ENCODE results near the gene FRAS1.
"Not testable (repeated sequence)": the region's sequence is repeated elsewhere in the genome, so short reads cannot be mapped to it uniquely, and the experiment has no call there.

The FRAS1 gene

DNA sequence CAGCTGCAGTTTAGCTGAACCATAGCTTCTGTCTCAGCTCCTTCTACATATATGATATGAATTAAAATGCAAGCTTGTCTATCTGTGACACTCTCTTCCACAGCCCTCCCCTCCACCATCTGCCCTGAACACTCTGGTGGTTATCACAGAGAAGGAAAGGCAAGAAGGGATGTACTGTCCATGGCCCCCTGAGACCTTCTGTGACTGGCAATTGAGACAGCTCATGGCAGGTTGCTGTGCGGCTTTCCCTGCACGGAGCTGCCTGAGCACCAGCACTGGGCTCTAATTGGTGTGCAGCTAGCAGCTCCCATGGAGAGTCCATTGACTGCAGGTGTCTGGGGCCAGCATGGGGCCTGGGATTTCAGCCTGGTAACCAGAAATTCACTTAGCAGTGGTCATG is 384.6 kb downstream of the FRAS1 start:
- DNase-seq (ENCODE audit: low read depth in 2 of 2): no peak

DNA sequence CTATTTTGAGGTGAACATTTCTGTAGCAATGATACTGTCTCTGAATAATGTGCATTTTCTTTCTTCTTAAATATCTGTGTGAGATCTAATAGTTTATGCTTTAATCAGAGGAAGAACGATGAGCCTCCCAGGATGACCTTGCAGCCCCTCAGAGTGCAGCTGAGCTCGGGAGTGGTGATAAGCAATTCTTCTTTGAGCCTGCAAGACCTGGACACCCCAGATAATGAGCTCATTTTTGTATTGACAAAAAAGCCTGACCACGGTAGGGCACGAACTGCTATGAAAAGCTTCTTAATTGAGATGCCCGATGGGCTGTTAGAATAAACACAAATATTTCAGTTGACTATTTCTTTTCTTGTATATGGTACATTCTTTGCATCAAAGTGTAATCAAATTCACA is 389.5 kb downstream of the FRAS1 start:
- DNase-seq (ENCODE audit: low read depth in 2 of 2): no peak

DNA sequence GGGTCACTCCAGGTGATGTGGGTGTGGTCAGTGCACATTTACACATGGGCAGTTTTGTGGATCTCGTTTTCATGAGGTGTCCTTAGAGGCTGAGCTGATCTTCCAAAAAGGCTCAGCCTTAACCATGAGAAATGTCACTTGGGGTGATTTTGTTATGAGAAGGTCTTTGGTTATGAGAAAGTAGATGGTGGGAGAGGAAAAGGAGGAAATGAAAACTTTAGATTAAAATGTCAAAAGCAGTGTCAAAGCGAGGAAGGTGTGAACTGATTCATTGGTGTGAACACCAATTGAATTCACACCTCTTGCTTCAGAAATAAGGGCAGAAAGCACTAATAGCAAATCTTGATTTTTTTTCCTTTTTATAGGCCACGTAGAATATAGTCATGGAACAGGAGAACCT is 394.3 kb downstream of the FRAS1 start:
- no peak for DNase-seq (ENCODE audit: low read depth in 2 of 2)

DNA sequence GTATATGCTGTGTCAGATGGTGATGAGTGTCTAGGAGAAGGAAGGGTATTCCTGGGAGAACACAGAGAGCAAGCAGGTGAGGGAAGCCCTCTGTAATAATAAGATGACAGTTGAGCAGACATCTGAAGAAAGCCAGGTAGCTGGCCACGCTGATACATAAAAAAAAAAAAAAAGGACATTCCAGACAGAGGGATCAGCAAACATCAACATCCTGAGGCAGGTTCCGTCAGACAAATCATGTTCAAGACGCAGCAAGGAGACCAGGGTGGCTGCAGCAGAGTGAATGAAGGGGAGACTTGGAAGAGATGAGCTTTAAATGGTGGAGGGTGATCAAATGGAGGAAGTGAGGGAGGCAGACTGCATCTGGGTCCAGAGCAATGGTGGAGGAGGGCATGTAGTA is 396.9 kb downstream of the FRAS1 start:
- DNase-seq (ENCODE audit: low read depth in 2 of 2): no peak

DNA sequence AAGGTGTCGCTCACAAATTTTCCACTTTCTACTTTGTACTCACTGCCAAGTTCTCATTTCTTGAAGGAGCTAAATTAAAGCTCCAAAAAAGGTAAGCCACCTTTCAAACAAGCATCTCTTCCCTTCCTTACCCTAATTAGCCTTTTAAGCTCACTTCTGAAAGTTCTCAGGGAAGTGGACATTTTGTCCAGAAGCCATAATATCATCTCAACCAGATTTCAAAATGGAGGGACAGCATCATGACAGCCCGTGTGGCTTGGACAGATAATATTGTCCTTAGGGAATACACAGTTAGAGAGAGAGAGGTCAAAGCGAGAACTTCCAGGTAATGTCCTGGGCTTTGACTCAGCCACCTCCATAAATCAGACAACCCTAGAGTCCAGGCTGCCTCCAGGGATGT is 400.6 kb downstream of the FRAS1 start:
- no peak for DNase-seq (ENCODE audit: low read depth in 2 of 2)

DNA sequence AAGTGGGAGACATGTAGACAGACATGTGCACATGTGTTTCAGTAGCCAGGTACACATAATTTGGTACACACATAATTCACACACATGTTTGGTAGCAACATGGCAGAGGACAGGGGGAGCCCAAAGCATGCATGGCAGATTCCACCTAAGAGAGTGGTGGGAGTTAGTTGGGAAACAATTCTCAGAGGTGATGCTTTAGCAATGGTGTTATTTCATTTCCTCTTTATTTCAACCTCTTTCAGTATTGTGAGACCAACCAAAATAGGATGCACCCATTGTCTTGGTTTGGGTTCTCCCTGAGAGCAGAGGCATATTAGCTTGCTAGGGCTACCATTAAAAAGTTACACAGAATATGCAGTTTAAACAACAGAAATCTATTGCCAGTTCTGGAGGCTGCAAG is 402.2 kb downstream of the FRAS1 start:
- no peak for DNase-seq (ENCODE audit: low read depth in 2 of 2)

DNA sequence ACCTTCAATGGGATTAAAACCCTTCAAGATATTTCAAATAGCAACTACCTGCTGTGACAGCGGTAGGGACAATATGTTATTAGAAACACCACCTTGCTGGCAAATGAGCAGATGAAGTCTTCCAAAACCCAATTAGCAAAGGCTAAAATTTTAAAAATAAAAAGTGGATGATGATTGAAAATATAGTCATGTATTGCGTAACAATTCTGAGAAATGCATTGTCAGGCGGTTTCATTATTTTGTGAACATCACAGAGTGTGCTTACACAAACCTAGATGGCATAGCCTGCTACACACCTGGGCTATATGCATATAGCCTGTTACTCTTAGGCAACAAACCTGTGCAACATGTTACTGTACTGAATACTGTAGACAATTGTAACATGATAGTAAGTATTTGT is 403.2 kb downstream of the FRAS1 start:
- DNase-seq (ENCODE audit: low read depth in 2 of 2): no peak

DNA sequence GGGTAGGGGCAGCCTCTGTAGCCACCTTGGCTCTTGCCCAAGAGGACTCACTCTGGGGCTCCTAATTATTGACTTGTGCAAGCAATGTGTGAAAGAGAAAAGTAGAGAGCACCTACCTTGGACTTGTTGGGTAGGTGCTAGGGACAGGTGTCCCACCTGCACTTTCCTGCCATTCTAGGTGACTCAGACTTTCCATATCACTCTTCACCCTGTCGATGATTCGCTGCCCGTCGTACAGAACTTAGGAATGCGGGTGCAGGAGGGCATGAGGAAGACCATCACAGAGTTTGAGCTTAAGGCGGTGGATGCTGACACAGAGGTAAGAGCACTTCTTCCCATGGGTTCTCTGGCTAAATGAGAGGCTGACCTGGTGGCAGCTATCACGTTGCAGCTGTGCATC is 407.1 kb downstream of the FRAS1 start:
- no peak for DNase-seq (ENCODE audit: low read depth in 2 of 2)

DNA sequence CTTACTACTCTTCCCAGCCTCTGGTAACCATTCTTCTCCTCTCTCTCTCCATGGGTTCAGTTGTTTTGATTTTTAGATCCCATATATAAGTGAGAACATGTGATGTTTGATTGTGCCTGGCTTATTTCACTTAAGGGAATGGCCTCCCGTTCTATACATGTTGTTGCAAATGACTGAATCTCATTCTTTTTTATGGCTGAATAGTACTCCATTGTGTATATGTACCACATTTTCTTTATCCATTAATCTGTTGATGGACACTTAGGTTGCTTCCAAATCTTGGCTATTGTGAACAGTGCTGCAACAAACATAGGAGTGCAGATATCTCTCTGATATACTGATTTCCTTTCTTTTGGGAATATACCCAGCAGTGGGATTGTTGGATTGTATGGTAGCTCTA is 410.1 kb downstream of the FRAS1 start:
- DNase-seq (ENCODE audit: low read depth in 2 of 2): not testable (repeated sequence)

DNA sequence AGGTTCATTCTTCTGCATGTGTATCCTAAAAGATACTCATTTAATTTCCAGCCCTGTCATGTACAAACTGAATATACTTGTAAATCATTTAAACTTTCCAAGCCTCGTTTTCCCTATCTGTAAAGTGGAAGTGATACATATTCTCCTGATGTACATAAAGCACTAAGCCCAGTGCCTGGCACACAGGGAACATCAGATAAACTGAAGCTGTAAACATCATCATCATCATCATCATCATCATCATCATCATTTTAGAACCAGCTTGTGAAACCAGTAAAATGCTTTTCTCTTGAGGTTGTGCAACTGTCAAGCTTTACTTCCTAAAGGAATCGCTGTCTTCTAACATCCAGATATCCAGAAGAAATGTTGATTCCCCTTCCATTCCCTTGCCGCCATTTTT is 411.1 kb downstream of the FRAS1 start:
- no peak for DNase-seq (ENCODE audit: low read depth in 2 of 2)

DNA sequence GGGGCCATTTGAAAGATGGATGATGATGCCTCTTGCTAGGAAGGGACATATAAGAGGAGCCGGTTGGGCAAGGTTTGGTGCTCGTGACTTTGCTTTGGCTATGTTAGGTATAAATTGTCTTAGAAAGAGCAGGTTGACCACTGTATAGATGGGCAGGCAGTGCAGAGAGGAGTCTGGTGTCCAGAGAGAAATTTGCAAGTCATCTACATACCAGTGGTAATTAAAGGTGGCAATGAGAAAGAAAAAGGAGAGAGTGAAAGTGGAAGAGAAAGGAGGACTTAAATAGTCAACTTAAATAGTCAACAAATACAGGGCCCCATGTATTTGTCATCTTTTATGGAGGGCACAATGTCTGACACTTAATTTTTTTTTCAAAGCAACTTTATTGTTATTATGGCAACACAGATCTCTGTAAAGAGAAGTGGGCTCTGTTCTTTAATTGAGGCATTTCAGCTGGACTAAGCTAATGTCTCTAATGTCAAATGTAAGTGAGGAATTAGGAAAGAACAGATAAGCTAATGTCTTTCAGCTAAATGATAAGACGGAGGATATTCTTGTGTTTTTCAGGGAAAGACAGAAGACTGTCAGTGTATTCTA is 419.1 kb downstream of the FRAS1 start:
- DNase-seq (ENCODE audit: low read depth in 2 of 2): no peak

DNA sequence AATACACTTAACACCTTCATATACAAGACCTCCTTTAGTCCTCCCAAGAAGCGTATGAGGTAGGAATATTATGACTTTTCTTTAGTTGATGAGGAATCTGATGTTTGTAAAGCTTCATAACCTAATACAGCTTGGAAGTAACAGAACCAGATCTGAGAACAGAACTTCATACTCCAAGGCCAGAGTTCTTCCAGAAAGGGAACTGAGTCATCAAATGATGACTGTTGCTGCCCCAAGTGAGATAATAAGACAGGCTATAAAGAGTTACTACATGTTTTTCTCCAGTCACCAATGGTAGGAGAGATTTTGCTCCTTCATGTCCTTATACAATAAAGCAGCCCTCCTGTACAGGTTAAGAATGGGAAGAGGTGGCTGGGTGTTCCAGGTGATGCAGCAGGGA is 420.2 kb downstream of the FRAS1 start:
- no peak for DNase-seq (ENCODE audit: low read depth in 2 of 2)

DNA sequence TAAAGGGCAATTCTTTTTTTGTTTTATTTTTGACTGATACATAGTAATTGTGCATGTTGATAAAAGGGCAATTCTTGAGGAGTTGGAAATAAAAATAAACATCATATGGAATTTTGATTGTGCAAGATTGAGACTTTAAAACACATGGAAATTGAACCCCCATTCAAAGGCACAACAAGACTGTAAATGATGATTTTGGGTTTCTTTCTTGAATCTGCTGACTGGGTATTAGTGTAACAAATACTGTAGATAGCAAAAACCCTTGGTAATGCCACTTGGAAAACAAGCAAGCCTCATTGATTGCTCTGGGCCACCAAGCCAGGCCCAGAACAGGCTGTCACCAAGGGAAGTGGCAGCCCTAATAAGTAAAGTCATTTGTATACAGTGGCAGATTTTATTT is 421.4 kb downstream of the FRAS1 start:
- no peak for DNase-seq (ENCODE audit: low read depth in 2 of 2)

DNA sequence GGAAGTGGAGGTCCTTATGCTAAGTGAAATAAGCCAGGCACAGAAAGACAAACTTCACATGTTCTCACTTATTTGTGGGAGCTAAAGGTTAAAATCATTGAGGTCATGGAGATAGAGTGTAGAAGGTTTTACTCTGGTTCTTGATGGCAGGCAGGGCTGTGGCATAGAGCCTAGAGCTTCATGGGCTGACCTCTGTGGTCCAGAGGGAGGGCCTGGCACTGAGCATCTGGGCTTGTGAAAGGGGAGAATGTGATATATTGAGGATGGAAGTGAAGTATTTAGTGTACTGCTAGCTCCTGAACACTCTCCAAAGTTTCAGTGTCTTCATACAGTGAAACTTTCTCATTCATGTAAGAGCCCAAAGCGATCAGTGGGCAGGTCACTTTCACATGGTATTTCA is 423.2 kb downstream of the FRAS1 start:
- no peak for DNase-seq (ENCODE audit: low read depth in 2 of 2)

DNA sequence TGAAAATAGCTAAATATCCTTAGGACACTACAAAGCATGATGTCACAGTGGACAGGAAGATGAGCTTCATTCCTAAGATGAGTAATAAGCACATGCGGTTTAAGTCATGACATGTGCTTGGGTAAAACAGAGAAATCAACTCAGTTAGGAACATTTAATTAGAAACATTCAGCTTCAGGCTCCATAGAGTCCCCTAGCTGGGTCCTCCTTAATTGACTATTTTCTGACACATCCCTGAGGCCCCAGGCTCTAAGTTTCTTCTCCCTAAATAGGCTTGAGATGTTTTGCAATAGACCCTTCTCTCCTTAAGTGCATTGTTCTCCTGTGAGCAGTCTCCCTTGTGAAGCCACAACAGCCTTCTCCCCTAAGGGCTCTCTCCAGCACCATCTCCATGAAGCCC is 424.1 kb downstream of the FRAS1 start:
- no peak for DNase-seq (ENCODE audit: low read depth in 2 of 2)

DNA sequence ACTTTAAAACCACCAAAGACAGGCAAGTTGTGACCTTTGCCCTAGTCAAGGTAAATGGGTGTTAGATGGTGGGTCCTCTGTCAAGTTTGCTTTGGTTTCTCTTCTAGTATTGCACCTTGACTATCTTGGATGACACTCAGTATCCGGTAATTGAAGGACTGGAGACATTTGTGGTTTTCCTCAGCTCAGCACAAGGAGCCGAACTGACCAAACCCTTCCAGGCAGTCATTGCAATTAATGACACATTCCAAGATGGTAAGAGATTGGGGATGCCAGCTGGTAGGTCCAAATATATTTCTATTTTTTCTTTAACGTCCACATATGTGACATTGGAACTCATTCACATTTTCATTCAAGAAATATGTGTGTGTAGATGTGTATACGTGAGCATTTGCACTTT is 425.2 kb downstream of the FRAS1 start:
- DNase-seq (ENCODE audit: low read depth in 2 of 2): no peak

DNA sequence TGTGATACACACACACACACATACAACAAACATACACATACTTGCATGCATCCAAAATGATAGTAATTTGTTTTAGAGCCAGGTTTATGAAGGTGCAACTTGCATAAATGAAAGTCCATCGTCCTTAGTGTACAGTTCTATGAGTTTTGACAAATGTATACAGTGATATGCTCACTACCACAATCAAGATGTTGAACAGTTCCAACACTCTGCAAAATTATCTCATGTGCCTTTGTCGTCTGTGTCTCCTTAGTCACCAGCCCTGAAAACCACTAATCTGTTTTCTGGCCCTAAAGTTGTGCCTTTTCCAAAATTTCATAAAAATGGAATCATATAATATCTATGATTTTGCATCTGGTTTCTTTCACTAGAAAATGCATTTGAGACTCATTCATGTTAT is 426.7 kb downstream of the FRAS1 start:
- no peak for DNase-seq (ENCODE audit: low read depth in 2 of 2)

DNA sequence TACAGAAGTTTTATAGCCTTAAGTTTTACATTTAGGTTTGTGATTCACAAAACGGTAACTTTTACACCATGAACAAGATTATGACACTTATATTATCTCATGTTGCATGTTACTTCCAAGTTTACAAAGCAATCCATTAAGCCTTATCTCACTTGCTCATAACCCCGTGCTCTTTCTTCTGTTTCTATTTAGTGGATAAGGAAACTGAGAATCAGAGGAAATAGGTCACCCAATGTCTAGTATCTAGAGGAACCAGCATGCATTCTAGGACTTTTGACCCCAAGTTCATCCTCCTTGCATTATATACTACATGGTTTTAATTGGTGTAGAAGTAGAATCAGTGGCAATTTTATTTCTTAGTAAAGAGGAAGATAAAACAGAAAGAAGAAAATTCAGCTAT is 427.5 kb downstream of the FRAS1 start:
- no peak for DNase-seq (ENCODE audit: low read depth in 2 of 2)

DNA sequence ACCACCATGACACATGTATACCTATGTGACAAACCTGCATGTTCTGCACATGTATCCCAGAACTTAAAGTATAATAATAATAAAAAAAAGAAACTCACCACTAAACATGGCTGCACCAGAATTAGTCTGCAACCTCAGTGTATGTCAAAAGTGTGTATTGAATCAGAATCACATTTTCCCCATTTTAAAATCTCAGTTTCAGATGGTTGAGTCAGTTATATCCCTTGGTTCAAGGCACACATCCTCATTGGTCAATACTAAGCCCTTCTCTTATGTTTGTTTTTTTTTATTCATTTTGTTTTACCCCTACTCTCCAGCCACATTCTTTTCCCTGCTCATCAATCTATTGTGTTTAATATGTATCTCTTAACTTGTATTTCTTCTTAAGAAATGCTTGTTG is 436.6 kb downstream of the FRAS1 start:
- no peak for DNase-seq (ENCODE audit: low read depth in 2 of 2)

DNA sequence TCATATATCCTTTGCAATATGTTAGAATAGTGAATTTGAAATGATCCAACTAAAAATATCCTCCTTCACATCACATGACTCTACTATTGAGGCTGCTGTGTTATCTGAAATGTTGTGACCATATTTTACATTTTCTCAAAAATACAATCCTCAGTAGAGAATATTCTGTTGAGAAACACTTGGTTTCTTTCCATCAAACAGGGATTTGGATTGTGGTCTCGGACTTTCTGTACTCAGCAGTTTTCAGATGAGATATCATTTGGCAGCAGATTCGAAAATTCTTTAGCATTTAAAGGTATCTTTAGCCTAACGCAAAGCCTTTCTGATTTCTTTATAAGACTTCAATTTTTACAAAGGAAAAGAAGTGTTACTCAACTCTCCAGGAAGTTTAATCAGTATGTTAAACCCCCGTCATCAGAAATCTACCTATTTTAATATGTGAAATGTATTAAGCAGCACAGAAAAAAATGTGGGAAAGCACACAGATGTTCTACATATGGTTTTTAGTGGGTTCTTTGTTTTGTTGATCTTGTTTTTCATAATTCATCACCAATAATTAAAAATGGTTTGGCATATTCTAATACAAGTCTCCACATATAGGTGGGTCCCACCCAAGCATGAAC is 439.0 kb downstream of the FRAS1 start:
- no peak for DNase-seq (ENCODE audit: low read depth in 2 of 2)

DNA sequence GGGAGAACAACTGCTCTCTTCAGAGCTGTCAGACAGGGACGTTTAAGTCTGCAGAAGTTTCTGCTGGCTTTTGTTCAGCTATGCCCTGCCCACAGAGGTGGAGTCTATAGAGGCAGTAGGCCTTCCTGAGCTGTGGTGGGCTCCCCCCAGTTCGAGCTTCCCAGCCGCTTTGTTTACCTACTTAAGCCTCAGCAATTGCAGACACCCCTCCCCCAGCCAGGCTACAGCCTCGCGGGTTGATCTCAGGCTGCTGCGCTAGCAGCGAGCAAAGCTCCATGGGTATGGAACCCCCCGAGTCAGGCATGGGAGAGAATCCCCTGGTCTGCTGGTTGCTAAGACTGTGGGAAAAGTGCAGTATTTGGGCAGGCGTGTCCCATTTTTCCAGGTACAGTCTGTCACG is 449.1 kb downstream of the FRAS1 start:
- DNase-seq (ENCODE audit: low read depth in 2 of 2): not testable (repeated sequence)

DNA sequence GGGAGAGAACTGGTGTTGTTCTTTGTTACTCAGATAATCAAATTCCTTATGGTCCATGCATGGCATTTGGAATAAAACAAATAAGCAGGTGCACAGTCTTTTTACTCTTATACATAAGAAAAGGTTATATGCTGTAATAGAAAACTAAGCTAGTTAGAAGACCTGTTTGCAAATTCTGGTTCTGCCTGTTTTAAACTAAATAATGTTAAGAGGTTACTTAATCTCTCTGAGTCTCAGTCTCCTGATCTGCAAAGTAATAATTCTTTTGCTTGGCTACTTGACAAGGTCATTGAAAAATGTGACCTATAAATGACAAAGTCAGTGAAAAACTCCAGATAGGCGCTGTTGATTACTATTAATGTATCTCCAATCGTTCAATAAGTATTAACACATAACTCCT is 451.9 kb downstream of the FRAS1 start:
- no peak for DNase-seq (ENCODE audit: low read depth in 2 of 2)

DNA sequence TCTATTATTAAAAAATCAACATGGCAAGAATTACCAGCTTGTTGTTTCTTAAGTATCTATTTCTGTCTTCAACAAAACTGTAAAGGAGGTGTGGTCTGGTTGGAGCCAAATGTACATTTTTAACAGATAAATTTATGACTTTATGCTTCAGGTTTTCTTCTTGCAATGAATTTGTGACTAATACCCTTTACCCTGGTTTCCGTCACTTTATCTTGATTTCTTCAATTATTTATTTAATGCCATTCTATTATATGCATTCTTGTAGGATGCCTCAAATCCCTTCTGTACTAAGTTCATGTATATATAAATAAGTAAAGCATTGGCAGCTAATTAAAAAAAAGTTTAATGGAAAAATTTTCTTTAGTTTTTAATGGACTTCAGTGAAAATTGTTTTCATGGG is 453.0 kb downstream of the FRAS1 start:
- DNase-seq (ENCODE audit: low read depth in 2 of 2): no peak

DNA sequence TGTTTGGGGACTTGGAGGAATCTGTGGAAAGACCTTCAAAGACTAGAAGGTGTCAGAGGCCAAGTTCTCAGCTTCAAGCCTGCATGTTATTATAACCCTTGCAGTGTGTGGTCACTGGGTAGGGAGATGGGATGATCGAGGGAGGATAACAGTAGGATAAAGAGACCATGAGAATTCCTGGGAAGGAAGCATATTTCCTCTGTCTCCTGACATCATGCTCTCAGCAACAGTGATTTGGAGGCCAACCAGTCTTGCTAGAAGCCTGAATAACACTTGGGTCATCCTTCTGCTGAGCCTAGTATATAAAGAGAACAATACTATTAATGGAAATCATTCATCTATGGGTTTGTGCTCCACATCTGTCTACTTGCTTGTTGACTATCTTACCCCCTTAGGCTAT is 453.6 kb downstream of the FRAS1 start:
- DNase-seq (ENCODE audit: low read depth in 2 of 2): no peak
